GM23248 (cell line): Measurements from ENCODE around the gene TTC17. TPM values are rescaled to one million over a fixed set of nuclear protein-coding genes. Genes with fewer than 3 reads are reported as not detected.
"Not testable (repeated sequence)": the region's sequence is repeated elsewhere in the genome, so short reads cannot be mapped to it uniquely, and the experiment has no call there.

Experiments used
- DNase-seq: peaks from one replicate; pipeline ENCODE4 v3.0.0-alpha.2; 2015
- H2AFZ ChIP-seq: fragments of 200-600 bp; sonication (generic); 2 replicates; pipeline ENCODE4 v1.6.1; 2016; ENCODE audit warnings: antibody characterized with exemption
- H3F3A ChIP-seq: fragments of 200-600 bp; sonication (generic); 2 replicates; pipeline ENCODE4 v1.6.1; 2016; ENCODE audit warnings: mild to moderate bottlenecking, antibody characterized with exemption, mixed run types; ENCODE audit not compliant: insufficient read depth
- H3K27ac ChIP-seq: fragments of 200-600 bp; sonication (generic); 2 replicates; pipeline ENCODE4 v1.5.1; 2016; ENCODE audit warnings: mild to moderate bottlenecking
- H3K27me3 ChIP-seq: fragments of 200-600 bp; sonication (generic); replicated peaks from 2 replicates; pipeline ENCODE4 v1.6.1; 2016; ENCODE audit warnings: mild to moderate bottlenecking; ENCODE audit not compliant: insufficient read depth
- H3K36me3 ChIP-seq: fragments of 200-600 bp; sonication (generic); 2 replicates; pipeline ENCODE4 v1.6.1; 2016; ENCODE audit warnings: low read depth, mild to moderate bottlenecking
- H3K4me1 ChIP-seq: fragments of 200-600 bp; sonication (generic); 2 replicates; pipeline ENCODE4 v1.6.1; 2016; ENCODE audit warnings: mild to moderate bottlenecking; ENCODE audit not compliant: insufficient read depth
- H3K4me2 ChIP-seq: fragments of 200-600 bp; sonication (generic); one replicate; pipeline ENCODE4 v1.6.1; 2016; ENCODE audit warnings: mild to moderate bottlenecking; ENCODE audit not compliant: unreplicated experiment
- H3K4me3 ChIP-seq: fragments of 200-600 bp; sonication (generic); 2 replicates; pipeline ENCODE4 v1.5.1; 2016; ENCODE audit warnings: mild to moderate bottlenecking
- H3K79me2 ChIP-seq: fragments of 200-600 bp; sonication (generic); 2 replicates; pipeline ENCODE4 v1.6.1; 2016; ENCODE audit warnings: mild to moderate bottlenecking; ENCODE audit not compliant: insufficient read depth
- H3K9ac ChIP-seq: fragments of 200-600 bp; sonication (generic); 2 replicates; pipeline ENCODE4 v1.6.1; 2016; ENCODE audit warnings: mild to moderate bottlenecking
- H3K9me2 ChIP-seq: fragments of 200-600 bp; sonication (generic); 2 replicates; pipeline ENCODE4 v1.6.1; 2016; ENCODE audit warnings: mixed run types, mild to moderate bottlenecking, moderate library complexity; ENCODE audit not compliant: insufficient read depth
- H3K9me3 ChIP-seq: fragments of 200-600 bp; sonication (generic); one replicate; pipeline ENCODE4 v1.6.1; 2017; ENCODE audit warnings: low read depth
- H4K20me1 ChIP-seq: fragments of 200-600 bp; sonication (generic); 2 replicates; pipeline ENCODE4 v1.6.0; 2016; ENCODE audit not compliant: insufficient read depth
- EZH2 ChIP-seq: fragments of 200-600 bp; sonication (generic); IDR thresholded peaks from 2 replicates; pipeline ENCODE4 v1.6.1; 2018; ENCODE audit warnings: antibody characterized with exemption, mild to moderate bottlenecking; ENCODE audit not compliant: insufficient read depth, poor library complexity, severe bottlenecking
- EZH2phosphoT487 ChIP-seq: fragments of 200-600 bp; sonication (generic); IDR thresholded peaks from 2 replicates; pipeline ENCODE4 v1.6.1; 2018; ENCODE audit warnings: antibody characterized with exemption, moderate library complexity, mild to moderate bottlenecking, low read depth; ENCODE audit not compliant: insufficient read depth
- WGBS, 2 experiments: methylation state at CpG; one replicate each; pipeline ENCODE4 v1.1.6; 2015 to 2017; ENCODE audit warnings: low lambda C conversion rate in 2 of 2, low coverage in 1 of 2; ENCODE audit errors: missing lambda C conversion rate in 2 of 2; 5-methylcytosine and 5-hydroxymethylcytosine counted together
- in situ Hi-C: fragments of 300-500 bp; cut with MboI; formaldehyde crosslinking; loops from 2 replicates; pipeline ENCODE4 v1.15.0; 2020
- polyA plus RNA-seq: library from polyadenylated mRNA; unstranded; fragments of >200 nt; fragmentation: Nextera tagmentation; extraction: Ambion mirVana; gene quantifications from 2 replicates; pipeline ENCODE4 v1.2.1, GENCODE V29; 2016
- total RNA-seq: library from RNA; depleted of rRNA; stranded (reverse); fragments of >200 nt; shearing (Covaris generic); gene quantifications from 2 replicates; pipeline ENCODE4 v1.2.3, GENCODE V29; 2014

The TTC17 gene
- total and polyA plus RNA-seq, 2 experiments from 2014 or later = 39.2 to 61.7 TPM

- peak; percentile 23 for DNase-seq
- Histone ChIP-seq H3K4me2 (peak overlapping the region; percentile 21), H3F3A (peaks cover 6% of the 10 kb centered on the region), H3K27ac (no peak overlapping the region), H3K9ac (no peak overlapping the region), H3K79me2 (peaks cover 90% of the 10 kb centered on the region), H3K9me2 (no peaks in the 10 kb centered on the region), H2AFZ (no peak overlapping the region), H3K27me3 (no peaks in the 10 kb centered on the region), H3K9me3 (no peaks in the 10 kb centered on the region), H4K20me1 (peaks cover 22% of the 10 kb centered on the region), H3K4me1 (peaks cover 19% of the 10 kb centered on the region), H3K36me3 (peaks cover 21% of the 10 kb centered on the region), H3K4me3 (no peak overlapping the region)
- in situ Hi-C loops = no loop called here
- 91 to 95% methylated on average over 6 of the region's 6 CpGs for WGBS, 2 experiments
- TF ChIP-seq EZH2 = no peak
- no peak for TF ChIP-seq EZH2phosphoT487
These were observed 42.3 kb upstream of the TTC17 start for GRCh38 chr11:43316451-43316850.

- in situ Hi-C loops = no loop called here
- no peak overlapping the region for H3K27ac ChIP-seq
- H3K4me1 ChIP-seq = peaks cover 9% of the 10 kb centered on the region
- peak; percentile 79 for DNase-seq
- TF ChIP-seq EZH2 (no peak), EZH2phosphoT487 (no peak)
- no peaks in the 10 kb centered on the region for H3K9me2 ChIP-seq
- peaks cover 29% of the 10 kb centered on the region for H3F3A ChIP-seq
- no peaks in the 10 kb centered on the region for H3K27me3 ChIP-seq
- no peaks in the 10 kb centered on the region for H3K9me3 ChIP-seq
- H3K36me3 ChIP-seq = peaks cover 88% of the 10 kb centered on the region
- WGBS, 2 experiments = 2 to 11% methylated on average over 2 of the region's 2 CpGs
- no peak overlapping the region for H3K9ac ChIP-seq
- H3K4me3 ChIP-seq = no peak overlapping the region
- H3K4me2 ChIP-seq = peak overlapping the region; percentile 1
- no peaks in the 10 kb centered on the region for H4K20me1 ChIP-seq
- H3K79me2 ChIP-seq = 0 out of 2 replicates have a peak, but pooled peaks cover 15% of the 10 kb centered on the region
- H2AFZ ChIP-seq = no peak overlapping the region
These were observed 30.7 kb upstream of the TTC17 start for GRCh38 chr11:43327987-43328386.

GRCh38 chr11:43328482-43328881 is 30.2 kb upstream of the TTC17 start:
- Histone ChIP-seq H3K4me3 (no peak overlapping the region), H4K20me1 (no peaks in the 10 kb centered on the region), H3K36me3 (peaks cover 88% of the 10 kb centered on the region), H3K27ac (no peak overlapping the region), H3K9me2 (no peaks in the 10 kb centered on the region), H3K4me2 (peak overlapping the region; percentile 1), H3K27me3 (no peaks in the 10 kb centered on the region), H3F3A (peaks cover 29% of the 10 kb centered on the region), H3K9ac (no peak overlapping the region), H3K4me1 (peaks cover 9% of the 10 kb centered on the region), H3K79me2 (0 out of 2 replicates have a peak, but pooled peaks cover 15% of the 10 kb centered on the region), H2AFZ (no peak overlapping the region), H3K9me3 (no peaks in the 10 kb centered on the region)
- in situ Hi-C loops = no loop called here
- TF ChIP-seq EZH2 (no peak), EZH2phosphoT487 (no peak)
- 95% methylated on average over 2 of the region's 2 CpGs for WGBS, 2 experiments
- DNase-seq = no peak

GRCh38 chr11:43341159-43341558 is 17.6 kb upstream of the TTC17 start:
- no peaks in the 10 kb centered on the region for H3K27me3 ChIP-seq
- no peak for DNase-seq
- no peak for TF ChIP-seq EZH2
- TF ChIP-seq EZH2phosphoT487 = no peak
- in situ Hi-C loops = no loop called here
- no peaks in the 10 kb centered on the region for H3K79me2 ChIP-seq
- no peaks in the 10 kb centered on the region for H3K4me1 ChIP-seq
- no peak overlapping the region for H3K4me2 ChIP-seq
- peaks cover 9% of the 10 kb centered on the region; the same call in 1 of the 2 replicates for H3F3A ChIP-seq
- H3K27ac ChIP-seq = no peak overlapping the region
- H3K9me3 ChIP-seq = no peaks in the 10 kb centered on the region
- no peak overlapping the region for H3K9ac ChIP-seq
- H3K4me3 ChIP-seq = no peak overlapping the region
- peaks cover 53% of the 10 kb centered on the region for H3K36me3 ChIP-seq
- no peaks in the 10 kb centered on the region for H3K9me2 ChIP-seq
- H4K20me1 ChIP-seq = no peaks in the 10 kb centered on the region
- H2AFZ ChIP-seq = no peak overlapping the region

- H3K27me3 ChIP-seq, H3K4me2 ChIP-seq, H3K27ac ChIP-seq, H3K79me2 ChIP-seq, H3K4me1 ChIP-seq, H3K9me2 ChIP-seq, H3K36me3 ChIP-seq, H2AFZ ChIP-seq, H3K9me3 ChIP-seq, H3F3A ChIP-seq, H3K9ac ChIP-seq, in situ Hi-C loops, H4K20me1 ChIP-seq, H3K4me3 ChIP-seq, DNase-seq: not testable (repeated sequence)
- 38% methylated on average over 5 of the region's 17 CpGs; no CpG with 5 or more reads in 1 of the 2 experiments for WGBS, 2 experiments
These were observed 7.3 kb upstream of the TTC17 start for GRCh38 chr11:43351426-43351825.
